Type B pancreatic cell (in vitro differentiated cells): ENCODE results near the gene SFXN5. TPM values are rescaled to one million over a fixed set of nuclear protein-coding genes. Genes with fewer than 3 reads are reported as not detected.

Experiments used
- DNase-seq: peaks from one replicate; pipeline ENCODE4 v3.0.0; 2021; ENCODE audit warnings: mixed read lengths; ENCODE audit not compliant: unreplicated experiment; ENCODE audit errors: extremely low spot score
- H3K27ac Mint-ChIP-seq: 2 replicates; pipeline ENCODE4 v1.8.0; 2021; ENCODE audit warnings: mild to moderate bottlenecking, mixed read lengths
- H3K27me3 Mint-ChIP-seq: 2 replicates; pipeline ENCODE4 v1.8.0; 2021; ENCODE audit warnings: mixed read lengths
- H3K36me3 Mint-ChIP-seq: 2 replicates; pipeline ENCODE4 v1.8.0; 2021; ENCODE audit warnings: mixed read lengths
- H3K4me1 Mint-ChIP-seq: one replicate; pipeline ENCODE4 v1.8.0; 2021; ENCODE audit warnings: mixed read lengths; ENCODE audit not compliant: unreplicated experiment
- H3K4me3 Mint-ChIP-seq: 2 replicates; pipeline ENCODE4 v1.8.0; 2021; ENCODE audit warnings: mild to moderate bottlenecking, mixed read lengths
- H3K9me3 Mint-ChIP-seq: 2 replicates; pipeline ENCODE4 v1.8.0; 2021; ENCODE audit warnings: mixed read lengths
- total RNA-seq: library from RNA; stranded (reverse); gene quantifications from 2 replicates; pipeline ENCODE4 v1.2.1, GENCODE V29; 2021; ENCODE audit warnings: low replicate concordance
- TF ChIP-seq, protein P1 (sequence below): fragments of 200-600 bp; sonication (generic); conservative IDR thresholded peaks from 2 replicates; pipeline ENCODE4 v1.5.0; 2021; ENCODE audit warnings: antibody characterized with exemption, mild to moderate bottlenecking

The SFXN5 gene
- total RNA-seq, 1 donor from 2014 or later, result 27.3 TPM

DNA sequence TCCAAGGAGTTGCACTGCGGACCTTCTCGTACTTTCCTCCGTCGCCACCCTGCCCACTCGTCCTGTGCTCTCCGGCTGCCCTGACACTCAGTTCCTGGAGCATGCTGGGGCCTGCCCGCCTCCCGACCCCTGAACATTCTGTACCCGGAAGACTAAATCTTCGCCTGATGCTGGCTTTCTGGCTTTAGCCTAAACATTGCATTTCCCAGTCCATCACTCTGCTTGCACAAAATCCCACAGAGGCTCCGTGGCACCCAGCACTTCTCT lies 550 bp upstream of the SFXN5 start:
- TF ChIP-seq, protein P1, sequence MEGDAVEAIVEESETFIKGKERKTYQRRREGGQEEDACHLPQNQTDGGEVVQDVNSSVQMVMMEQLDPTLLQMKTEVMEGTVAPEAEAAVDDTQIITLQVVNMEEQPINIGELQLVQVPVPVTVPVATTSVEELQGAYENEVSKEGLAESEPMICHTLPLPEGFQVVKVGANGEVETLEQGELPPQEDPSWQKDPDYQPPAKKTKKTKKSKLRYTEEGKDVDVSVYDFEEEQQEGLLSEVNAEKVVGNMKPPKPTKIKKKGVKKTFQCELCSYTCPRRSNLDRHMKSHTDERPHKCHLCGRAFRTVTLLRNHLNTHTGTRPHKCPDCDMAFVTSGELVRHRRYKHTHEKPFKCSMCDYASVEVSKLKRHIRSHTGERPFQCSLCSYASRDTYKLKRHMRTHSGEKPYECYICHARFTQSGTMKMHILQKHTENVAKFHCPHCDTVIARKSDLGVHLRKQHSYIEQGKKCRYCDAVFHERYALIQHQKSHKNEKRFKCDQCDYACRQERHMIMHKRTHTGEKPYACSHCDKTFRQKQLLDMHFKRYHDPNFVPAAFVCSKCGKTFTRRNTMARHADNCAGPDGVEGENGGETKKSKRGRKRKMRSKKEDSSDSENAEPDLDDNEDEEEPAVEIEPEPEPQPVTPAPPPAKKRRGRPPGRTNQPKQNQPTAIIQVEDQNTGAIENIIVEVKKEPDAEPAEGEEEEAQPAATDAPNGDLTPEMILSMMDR, result no peak
- peak overlapping the region; percentile 86 for H3K4me3 Mint-ChIP-seq
- DNase-seq, result no peak

DNA sequence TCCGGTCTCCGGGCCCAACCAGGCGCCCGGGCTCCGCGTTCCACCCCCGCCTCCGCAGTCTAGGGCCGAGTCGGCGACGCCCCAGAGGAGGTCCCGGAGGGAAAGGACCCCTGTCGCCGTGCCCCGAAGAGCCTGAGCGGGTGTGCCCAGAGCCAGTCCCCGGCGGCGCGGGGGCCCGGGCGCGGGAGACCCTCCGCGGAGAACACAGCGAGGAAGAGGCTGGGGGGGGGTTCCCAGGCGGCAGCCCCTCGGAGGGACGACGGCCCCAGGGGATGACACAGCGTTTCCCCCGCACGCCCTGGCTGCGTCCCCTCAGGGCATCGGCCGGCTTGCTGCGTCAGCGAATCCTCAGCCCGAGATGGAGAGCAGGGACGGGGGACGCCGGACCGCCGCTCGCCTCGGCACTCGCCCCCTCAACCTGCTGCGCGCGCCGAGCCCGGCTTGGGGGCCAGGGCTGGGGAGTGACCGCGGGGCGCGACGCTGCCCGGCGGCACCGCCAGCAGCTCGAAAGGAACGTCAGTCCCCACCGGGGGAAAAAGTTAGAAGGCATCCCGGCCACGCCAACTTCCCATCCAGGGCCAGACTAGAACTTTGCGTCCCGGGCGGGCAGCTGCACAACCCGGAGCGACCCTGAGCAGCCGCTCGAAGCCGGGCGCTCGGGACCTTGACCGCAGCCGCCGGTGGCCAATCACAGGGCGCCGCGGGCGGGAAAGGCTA lies 711 bp downstream of the SFXN5 start:
- DNase-seq, result peak; percentile 81
- Mint-ChIP-seq H3K27ac (peak overlapping the region; percentile 93), H3K9me3 (no peaks in the 10 kb centered on the region)

More for the DNA sequence above, 550 bp upstream of the SFXN5 start:
- Mint-ChIP-seq H3K27ac (peak overlapping the region; percentile 93), H3K9me3 (no peaks in the 10 kb centered on the region), H3K4me1 (peaks cover 29% of the 10 kb centered on the region), H3K36me3 (peaks cover 7% of the 10 kb centered on the region), H3K27me3 (no peaks in the 10 kb centered on the region)

DNA sequence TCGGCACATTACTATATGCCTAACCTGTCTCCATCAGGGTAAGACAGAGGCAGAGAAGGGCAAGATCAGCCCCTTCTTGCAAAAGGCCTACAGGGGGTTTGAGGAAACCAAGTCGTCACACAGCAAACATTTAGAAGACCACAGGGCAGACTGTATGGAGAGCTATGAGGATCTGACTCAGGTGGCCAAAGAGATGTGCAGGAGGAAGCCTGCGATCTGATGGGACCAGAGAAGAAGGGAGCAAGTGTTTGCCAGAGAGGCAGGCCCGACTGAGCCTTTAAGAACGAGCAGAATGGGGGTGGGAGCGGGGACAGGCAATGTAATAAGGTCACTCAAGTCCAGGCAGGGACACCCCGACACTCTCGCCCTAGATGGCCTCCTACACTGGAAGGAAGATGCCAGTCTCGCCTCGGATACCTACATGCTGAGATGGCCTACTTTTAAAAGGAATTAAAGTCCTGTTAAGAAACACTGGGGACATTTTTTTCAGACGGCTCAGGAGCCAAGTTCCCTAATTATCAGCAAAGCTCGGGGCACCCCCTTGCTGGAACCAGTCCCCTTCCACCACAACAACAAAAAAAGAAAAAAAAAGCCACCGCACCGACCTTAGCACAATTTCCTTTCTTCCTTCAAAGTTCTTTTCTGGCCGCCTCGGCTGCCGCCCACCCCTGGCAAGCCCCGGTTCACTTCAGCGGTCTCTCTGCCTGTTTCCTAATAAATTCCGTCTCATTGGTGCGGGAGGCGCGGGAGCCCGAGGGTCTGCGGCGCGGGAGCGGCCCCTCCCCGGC lies 1.5 kb downstream of the SFXN5 start:
- no peaks in the 10 kb centered on the region for H3K9me3 Mint-ChIP-seq
- TF ChIP-seq, protein P1, result no peak
- H3K4me1 Mint-ChIP-seq, result peaks cover 30% of the 10 kb centered on the region
- no peak for DNase-seq
- H3K27me3 Mint-ChIP-seq, result no peaks in the 10 kb centered on the region
- H3K4me3 Mint-ChIP-seq, result peak overlapping the region; percentile 86
- H3K27ac Mint-ChIP-seq, result peak overlapping the region; percentile 76
- peaks cover 8% of the 10 kb centered on the region for H3K36me3 Mint-ChIP-seq

More for the DNA sequence above, 711 bp downstream of the SFXN5 start:
- Mint-ChIP-seq H3K4me3 (peak overlapping the region; percentile 86), H3K36me3 (peaks cover 8% of the 10 kb centered on the region), H3K4me1 (peaks cover 30% of the 10 kb centered on the region), H3K27me3 (no peaks in the 10 kb centered on the region)
- TF ChIP-seq, protein P1, result no peak

DNA sequence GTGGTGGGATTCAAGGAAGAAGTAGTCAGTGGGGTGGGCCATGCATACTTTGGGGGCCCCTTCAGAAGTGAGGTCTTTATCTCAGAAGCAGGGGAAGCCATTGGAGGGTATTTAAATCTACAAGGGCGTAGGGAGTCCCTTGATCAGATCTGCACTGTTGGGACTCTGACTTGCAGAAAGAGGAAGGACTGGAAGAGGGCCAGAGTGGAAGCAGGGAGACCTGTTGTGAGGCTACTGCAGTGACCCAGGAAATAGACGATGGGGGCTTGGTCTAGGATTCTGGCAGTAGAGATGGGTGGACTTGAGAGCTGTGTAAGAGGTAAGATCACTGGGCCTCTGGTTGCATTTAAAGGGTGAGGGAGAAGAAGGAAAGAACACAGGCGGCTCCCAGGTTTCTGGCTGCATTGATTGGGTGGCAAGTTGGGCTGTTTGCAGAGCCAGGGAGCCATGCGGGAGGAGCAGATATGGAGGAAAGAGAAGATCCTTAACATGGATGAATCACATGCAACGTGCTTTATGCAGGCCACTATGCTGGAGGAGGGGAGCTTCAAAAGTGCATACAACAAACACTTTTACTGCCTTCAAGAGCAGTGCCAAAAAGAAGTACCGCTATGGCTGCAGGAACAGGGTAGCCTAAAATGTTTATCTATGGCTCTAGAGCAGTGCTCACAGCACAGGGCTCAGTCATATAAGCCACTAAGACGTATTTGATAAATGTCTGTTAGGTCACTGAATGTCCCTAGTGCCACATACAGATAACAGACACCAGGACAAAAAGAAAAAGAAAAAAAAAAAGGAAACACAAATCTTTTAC lies 2.3 kb downstream of the SFXN5 start:
- TF ChIP-seq, protein P1, result no peak
- Mint-ChIP-seq H3K4me1 (peaks cover 34% of the 10 kb centered on the region), H3K4me3 (peak overlapping the region; percentile 86), H3K27me3 (no peaks in the 10 kb centered on the region), H3K36me3 (peaks cover 8% of the 10 kb centered on the region), H3K9me3 (no peaks in the 10 kb centered on the region), H3K27ac (peak overlapping the region; percentile 76)
- no peak for DNase-seq

DNA sequence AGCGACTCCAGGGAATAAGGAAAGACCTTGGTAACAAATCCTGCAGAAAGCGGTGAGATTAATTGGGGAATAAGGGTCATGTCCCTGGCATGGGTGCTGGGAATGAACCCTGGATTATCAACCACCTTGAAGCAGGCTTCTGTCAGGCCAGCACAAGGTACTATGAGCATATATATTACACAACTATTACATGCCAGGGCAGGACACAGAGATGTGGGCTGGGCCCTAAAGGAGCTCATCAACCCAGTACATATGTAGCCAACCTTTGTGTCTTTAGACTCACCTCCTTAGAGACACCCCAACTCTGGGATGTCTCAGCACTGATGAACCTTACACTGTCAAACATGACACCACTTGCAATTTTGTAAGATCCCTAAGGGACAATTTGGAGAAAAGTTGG lies 3.4 kb downstream of the SFXN5 start:
- Mint-ChIP-seq H3K36me3 (peaks cover 8% of the 10 kb centered on the region), H3K4me1 (peaks cover 43% of the 10 kb centered on the region), H3K9me3 (no peaks in the 10 kb centered on the region), H3K27ac (peak overlapping the region; percentile 49), H3K4me3 (peak overlapping the region; percentile 80), H3K27me3 (no peaks in the 10 kb centered on the region)
- no peak for DNase-seq
- TF ChIP-seq, protein P1, result no peak
